ENCODE results near the gene YJU2.

DNA sequence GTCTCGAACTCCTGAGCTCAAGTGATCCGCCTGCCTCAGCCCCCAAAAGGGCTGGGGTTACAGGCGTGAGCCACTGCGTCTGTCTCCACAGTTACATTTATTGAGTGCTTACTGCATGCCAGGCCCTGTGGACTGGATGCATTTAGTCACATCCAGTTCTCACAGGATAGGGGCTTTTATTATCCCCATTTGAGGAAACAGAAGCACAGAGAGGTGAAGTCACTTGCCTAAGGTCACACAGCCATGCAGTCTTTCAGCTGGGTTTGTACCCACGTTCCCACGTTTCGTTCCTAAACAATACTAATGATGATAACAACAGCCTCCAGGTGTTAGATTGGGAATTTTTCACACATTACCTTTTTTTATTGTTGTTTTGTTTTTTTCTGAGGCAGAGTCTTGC lies 26.7 kb upstream of the YJU2 start:
- TF ChIP-seq, protein P1, sequence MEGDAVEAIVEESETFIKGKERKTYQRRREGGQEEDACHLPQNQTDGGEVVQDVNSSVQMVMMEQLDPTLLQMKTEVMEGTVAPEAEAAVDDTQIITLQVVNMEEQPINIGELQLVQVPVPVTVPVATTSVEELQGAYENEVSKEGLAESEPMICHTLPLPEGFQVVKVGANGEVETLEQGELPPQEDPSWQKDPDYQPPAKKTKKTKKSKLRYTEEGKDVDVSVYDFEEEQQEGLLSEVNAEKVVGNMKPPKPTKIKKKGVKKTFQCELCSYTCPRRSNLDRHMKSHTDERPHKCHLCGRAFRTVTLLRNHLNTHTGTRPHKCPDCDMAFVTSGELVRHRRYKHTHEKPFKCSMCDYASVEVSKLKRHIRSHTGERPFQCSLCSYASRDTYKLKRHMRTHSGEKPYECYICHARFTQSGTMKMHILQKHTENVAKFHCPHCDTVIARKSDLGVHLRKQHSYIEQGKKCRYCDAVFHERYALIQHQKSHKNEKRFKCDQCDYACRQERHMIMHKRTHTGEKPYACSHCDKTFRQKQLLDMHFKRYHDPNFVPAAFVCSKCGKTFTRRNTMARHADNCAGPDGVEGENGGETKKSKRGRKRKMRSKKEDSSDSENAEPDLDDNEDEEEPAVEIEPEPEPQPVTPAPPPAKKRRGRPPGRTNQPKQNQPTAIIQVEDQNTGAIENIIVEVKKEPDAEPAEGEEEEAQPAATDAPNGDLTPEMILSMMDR (IDR thresholded peaks at IDR 0.05; ENCODE audit: low read depth, low read length, poor library complexity, severe bottlenecking), result no peak
- no peak for TF ChIP-seq EZH2phosphoT487 (IDR thresholded peaks at IDR 0.05; ENCODE audit: borderline replicate concordance, low read length)

Measured in DOHH2 (cell line).